ENCODE measurements around the gene AHNAK2.
A peak's percentile ranks its signal among the peaks of the same experiment; 100 is the strongest.

Gene AHNAK2

GRCh38 chr14:104999361-104999760, 21.2 kb upstream of the AHNAK2 start:
- Mint-ChIP-seq H3K27ac (no peak overlapping the region), H3K36me3 (peaks cover 5% of the 10 kb centered on the region)
- ATAC-seq: no peak

GRCh38 chr14:104998801-104999200, 20.6 kb upstream of the AHNAK2 start:
- H3K36me3 Mint-ChIP-seq: peaks cover 5% of the 10 kb centered on the region
- no peak for DNase-seq (ENCODE audit: low spot score in 2 of 2)
- H3K27ac Mint-ChIP-seq: no peak overlapping the region
- no peak overlapping the region for H3K4me3 Mint-ChIP-seq
- ATAC-seq: no peak
- H3K4me1 Mint-ChIP-seq: no peaks in the 10 kb centered on the region
- H3K9me3 Mint-ChIP-seq: no peaks in the 10 kb centered on the region

More at GRCh38 chr14:104999361-104999760, 21.2 kb upstream of the AHNAK2 start:
- DNase-seq (ENCODE audit: low spot score in 2 of 2): no peak
- H3K9me3 Mint-ChIP-seq: no peaks in the 10 kb centered on the region
- no peak overlapping the region for H3K4me3 Mint-ChIP-seq
- H3K4me1 Mint-ChIP-seq: no peaks in the 10 kb centered on the region

DNA sequence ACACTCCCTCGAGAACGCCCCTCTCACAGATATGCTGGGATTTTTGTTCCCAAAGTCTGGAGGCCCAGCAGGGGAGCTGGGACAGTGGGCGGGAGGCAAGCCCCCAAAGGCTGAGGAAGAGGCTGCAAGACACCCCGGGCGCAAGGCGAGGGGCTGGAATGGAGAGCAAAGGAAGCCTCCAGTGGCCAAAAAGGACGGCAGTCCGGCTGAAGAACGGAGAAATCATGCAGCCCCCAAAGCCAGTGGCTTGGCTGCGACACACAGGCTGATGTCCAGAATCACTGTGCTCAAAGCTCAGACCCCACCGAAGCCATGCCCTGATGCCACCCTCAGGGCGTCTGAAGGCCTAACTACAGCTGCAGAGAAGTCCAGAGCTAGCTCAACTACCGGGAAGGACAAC, 18.3 kb upstream of the AHNAK2 start:
- H3K4me3 Mint-ChIP-seq: no peak overlapping the region
- H3K27ac Mint-ChIP-seq: no peak overlapping the region
- no peaks in the 10 kb centered on the region for H3K9me3 Mint-ChIP-seq
- ATAC-seq: no peak
- H3K4me1 Mint-ChIP-seq: no peaks in the 10 kb centered on the region
- no peak for DNase-seq (ENCODE audit: low spot score in 2 of 2)
- peaks cover 11% of the 10 kb centered on the region for H3K36me3 Mint-ChIP-seq

- H3K4me3 Mint-ChIP-seq: no peak overlapping the region
- peaks cover 11% of the 10 kb centered on the region for H3K36me3 Mint-ChIP-seq
- no peak overlapping the region for H3K27ac Mint-ChIP-seq
- no peaks in the 10 kb centered on the region for H3K4me1 Mint-ChIP-seq
- ATAC-seq (no peak), DNase-seq (ENCODE audit: low spot score in 2 of 2) (no peak)
- no peaks in the 10 kb centered on the region for H3K9me3 Mint-ChIP-seq
Measured at GRCh38 chr14:104996032-104996431, 17.9 kb upstream of the AHNAK2 start.

- ATAC-seq: no peak
- Mint-ChIP-seq H3K27ac (no peak overlapping the region), H3K36me3 (peaks cover 11% of the 10 kb centered on the region), H3K9me3 (no peaks in the 10 kb centered on the region), H3K4me1 (no peaks in the 10 kb centered on the region), H3K4me3 (no peak overlapping the region)
- DNase-seq (ENCODE audit: low spot score in 2 of 2): no peak
Measured at GRCh38 chr14:104994978-104995377, 16.8 kb upstream of the AHNAK2 start.

- H3K9me3 Mint-ChIP-seq: no peaks in the 10 kb centered on the region
- ATAC-seq (peak; percentile 5), DNase-seq (ENCODE audit: low spot score in 2 of 2) (no peak)
- no peak overlapping the region for H3K4me3 Mint-ChIP-seq
- H3K36me3 Mint-ChIP-seq: peaks cover 8% of the 10 kb centered on the region
- H3K27ac Mint-ChIP-seq: peak overlapping the region; percentile 83
- no peaks in the 10 kb centered on the region for H3K4me1 Mint-ChIP-seq
Measured at GRCh38 chr14:104993808-104994591, 15.8 kb upstream of the AHNAK2 start.

DNA sequence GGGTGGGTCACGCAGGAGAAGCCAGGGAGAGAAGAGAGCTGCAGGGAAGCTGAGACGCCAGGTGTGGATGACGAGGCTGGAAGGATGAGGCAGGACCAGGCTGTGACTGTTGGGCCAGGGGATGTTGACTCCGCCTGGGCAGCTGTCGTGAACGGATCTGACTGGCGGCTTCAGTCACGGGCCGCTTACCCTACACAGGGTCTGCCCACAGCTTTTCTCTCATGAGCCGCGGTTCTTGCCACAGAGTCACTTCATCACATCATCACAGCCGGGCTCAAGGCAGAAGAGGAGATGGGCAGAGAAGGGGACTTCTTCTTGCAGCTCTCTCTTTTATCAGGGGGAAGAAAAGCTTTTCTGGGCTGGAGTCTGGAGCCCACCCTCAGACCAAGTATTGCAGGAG, 15.1 kb upstream of the AHNAK2 start:
- ATAC-seq (no peak), DNase-seq (ENCODE audit: low spot score in 2 of 2) (no peak)
- Mint-ChIP-seq H3K4me3 (no peak overlapping the region), H3K9me3 (no peaks in the 10 kb centered on the region), H3K27ac (peak overlapping the region; percentile 83), H3K4me1 (no peaks in the 10 kb centered on the region), H3K36me3 (peaks cover 6% of the 10 kb centered on the region)

- DNase-seq (ENCODE audit: low spot score in 2 of 2): no peak
- Mint-ChIP-seq H3K27ac (peak overlapping the region; percentile 53), H3K36me3 (peaks cover 6% of the 10 kb centered on the region), H3K9me3 (no peaks in the 10 kb centered on the region), H3K4me1 (no peaks in the 10 kb centered on the region), H3K4me3 (no peak overlapping the region)
- ATAC-seq: no peak
Measured at GRCh38 chr14:104992501-104992900, 14.3 kb upstream of the AHNAK2 start.

- Mint-ChIP-seq H3K4me1 (peaks cover 6% of the 10 kb centered on the region), H3K9me3 (no peaks in the 10 kb centered on the region), H3K4me3 (no peak overlapping the region), H3K36me3 (peaks cover 6% of the 10 kb centered on the region), H3K27ac (peak overlapping the region; percentile 53)
- DNase-seq (ENCODE audit: low spot score in 2 of 2) (no peak), ATAC-seq (no peak)
Measured at GRCh38 chr14:104991896-104992230, 13.7 kb upstream of the AHNAK2 start.

DNA sequence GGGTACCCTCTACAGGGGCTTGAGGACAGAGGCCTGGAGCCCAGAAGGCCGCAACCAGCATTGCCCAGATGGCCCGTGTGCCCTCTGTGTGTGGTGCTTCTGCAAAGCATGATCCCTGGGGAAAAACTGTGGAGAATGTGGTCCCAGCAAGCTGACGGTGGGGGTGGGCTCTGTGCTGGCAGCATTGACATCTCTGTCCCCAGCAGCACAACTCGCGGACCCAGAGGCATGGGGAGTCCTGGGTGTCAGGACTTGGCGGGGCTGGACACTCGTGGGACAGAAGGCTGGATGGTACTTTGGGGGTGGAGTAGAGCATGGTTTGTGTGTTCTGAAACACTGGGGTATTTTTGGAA, 11.8 kb upstream of the AHNAK2 start:
- H3K9me3 Mint-ChIP-seq: no peaks in the 10 kb centered on the region
- no peak overlapping the region for H3K27ac Mint-ChIP-seq
- no peak for DNase-seq (ENCODE audit: low spot score in 2 of 2)
- H3K4me1 Mint-ChIP-seq: peaks cover 6% of the 10 kb centered on the region
- H3K36me3 Mint-ChIP-seq: peaks cover 6% of the 10 kb centered on the region
- ATAC-seq: no peak
- H3K4me3 Mint-ChIP-seq: no peak overlapping the region

DNA sequence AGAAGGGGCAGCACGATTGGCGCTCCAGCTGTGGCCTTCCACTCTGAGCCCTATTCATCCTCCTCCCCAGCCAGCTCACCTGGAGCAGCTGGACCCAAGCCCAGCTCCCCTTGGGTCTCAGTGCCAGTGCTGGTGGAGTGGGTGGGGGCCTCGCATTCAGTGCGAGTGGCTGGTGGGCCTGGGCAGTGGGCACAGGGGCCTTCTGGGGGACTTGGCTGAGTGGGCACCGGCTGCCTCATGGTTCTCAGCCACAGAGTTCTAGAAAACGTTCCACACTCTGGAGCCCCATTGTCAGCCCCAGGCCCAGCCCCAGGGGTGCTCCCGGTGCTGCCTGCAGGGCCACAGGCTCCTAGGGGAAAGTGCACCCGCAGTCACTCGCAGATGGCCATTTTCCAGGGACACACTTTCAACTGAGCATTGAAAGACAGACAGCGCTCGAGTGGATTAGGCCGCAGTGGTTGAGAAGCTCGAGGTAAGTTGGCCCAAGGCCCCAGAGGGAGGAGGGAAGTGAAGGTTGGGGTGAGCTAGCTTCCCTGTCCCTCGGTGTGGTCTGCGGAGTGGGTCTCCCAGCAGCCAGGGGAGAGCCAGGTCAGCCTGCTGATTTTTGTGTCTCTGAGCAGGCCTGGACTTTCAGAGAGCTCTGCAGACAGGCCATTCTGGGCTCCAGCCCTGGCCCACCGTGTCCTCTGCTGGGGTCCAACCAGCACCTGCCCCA, 11.2 kb upstream of the AHNAK2 start:
- no peak overlapping the region for H3K4me3 Mint-ChIP-seq
- no peak for ATAC-seq
- no peak overlapping the region for H3K27ac Mint-ChIP-seq

DNA sequence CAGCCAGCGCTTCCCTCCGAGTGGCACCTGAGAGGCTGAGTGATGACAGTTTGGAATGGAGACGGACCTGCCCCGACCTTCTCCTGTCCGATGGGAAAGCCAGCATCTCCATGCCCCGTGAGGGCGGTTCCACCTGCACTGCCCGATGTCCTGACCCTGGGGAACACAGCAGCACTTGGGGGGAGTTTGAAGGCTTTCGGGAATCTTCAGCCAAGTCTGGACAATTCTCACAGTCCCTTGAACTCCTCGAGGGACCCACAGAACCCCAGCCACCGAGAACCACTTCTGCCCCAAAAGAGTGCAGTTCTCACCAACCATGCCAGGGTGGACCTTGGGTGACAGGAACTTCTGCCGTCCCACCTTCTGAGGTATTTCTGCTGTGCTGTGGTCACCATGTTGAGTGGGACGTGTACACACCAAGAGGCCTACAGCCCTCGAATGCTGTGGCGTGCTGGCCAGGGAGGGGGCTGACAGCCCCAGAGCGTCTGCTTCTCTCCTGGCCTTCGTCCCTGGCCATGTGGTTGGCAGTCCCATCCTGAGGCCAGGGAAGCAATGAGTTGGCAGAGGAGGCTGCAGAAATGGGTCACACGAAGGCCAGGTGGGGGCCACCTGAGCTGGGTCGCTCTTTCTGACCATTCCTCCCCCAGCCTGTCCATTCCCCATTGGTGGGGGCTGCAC, 8.5 kb upstream of the AHNAK2 start:
- H3K4me1 Mint-ChIP-seq: peaks cover 13% of the 10 kb centered on the region
- DNase-seq (ENCODE audit: low spot score in 2 of 2): no peak
- H3K9me3 Mint-ChIP-seq: no peaks in the 10 kb centered on the region
- peak overlapping the region; percentile 43 for H3K27ac Mint-ChIP-seq
- H3K4me3 Mint-ChIP-seq: peak overlapping the region; percentile 65
- H3K36me3 Mint-ChIP-seq: peaks cover 7% of the 10 kb centered on the region
- ATAC-seq: no peak

More for the DNA sequence above, 11.2 kb upstream of the AHNAK2 start:
- peaks cover 11% of the 10 kb centered on the region for H3K4me1 Mint-ChIP-seq
- H3K9me3 Mint-ChIP-seq: no peaks in the 10 kb centered on the region
- DNase-seq (ENCODE audit: low spot score in 2 of 2): no peak
- peaks cover 10% of the 10 kb centered on the region for H3K36me3 Mint-ChIP-seq

GRCh38 chr14:104985675-104986486, 7.7 kb upstream of the AHNAK2 start, which contains the start of gene CLBA1:
Gene CLBA1 (plus strand): TSS chr14:104985788. CDS start chr14:104986432, 644 bp downstream.
- Mint-ChIP-seq H3K9me3 (no peaks in the 10 kb centered on the region), H3K4me1 (peaks cover 13% of the 10 kb centered on the region), H3K4me3 (peak within 1 kb of the TSS; percentile 65), H3K27ac (peak within 1 kb of the TSS; percentile 79), H3K36me3 (peaks cover 7% of the 10 kb centered on the region)
- DNase-seq (ENCODE audit: low spot score in 2 of 2) (peak; percentile 82 to 91), ATAC-seq (peak; percentile 96)

- ATAC-seq: no peak
- no peaks in the 10 kb centered on the region for H3K9me3 Mint-ChIP-seq
- no peak for DNase-seq (ENCODE audit: low spot score in 2 of 2)
- H3K4me1 Mint-ChIP-seq: peaks cover 17% of the 10 kb centered on the region
- H3K27ac Mint-ChIP-seq: peak overlapping the region; percentile 79
- peaks cover 7% of the 10 kb centered on the region for H3K36me3 Mint-ChIP-seq
- H3K4me3 Mint-ChIP-seq: peak overlapping the region; percentile 65
Measured at GRCh38 chr14:104984056-104984894, 6.1 kb upstream of the AHNAK2 start.
